ENCODE measurements around the gene FOXN1.
"Not testable (repeated sequence)": the region's sequence is repeated elsewhere in the genome, so short reads cannot be mapped to it uniquely, and the experiment has no call there.

Gene FOXN1, protein sequence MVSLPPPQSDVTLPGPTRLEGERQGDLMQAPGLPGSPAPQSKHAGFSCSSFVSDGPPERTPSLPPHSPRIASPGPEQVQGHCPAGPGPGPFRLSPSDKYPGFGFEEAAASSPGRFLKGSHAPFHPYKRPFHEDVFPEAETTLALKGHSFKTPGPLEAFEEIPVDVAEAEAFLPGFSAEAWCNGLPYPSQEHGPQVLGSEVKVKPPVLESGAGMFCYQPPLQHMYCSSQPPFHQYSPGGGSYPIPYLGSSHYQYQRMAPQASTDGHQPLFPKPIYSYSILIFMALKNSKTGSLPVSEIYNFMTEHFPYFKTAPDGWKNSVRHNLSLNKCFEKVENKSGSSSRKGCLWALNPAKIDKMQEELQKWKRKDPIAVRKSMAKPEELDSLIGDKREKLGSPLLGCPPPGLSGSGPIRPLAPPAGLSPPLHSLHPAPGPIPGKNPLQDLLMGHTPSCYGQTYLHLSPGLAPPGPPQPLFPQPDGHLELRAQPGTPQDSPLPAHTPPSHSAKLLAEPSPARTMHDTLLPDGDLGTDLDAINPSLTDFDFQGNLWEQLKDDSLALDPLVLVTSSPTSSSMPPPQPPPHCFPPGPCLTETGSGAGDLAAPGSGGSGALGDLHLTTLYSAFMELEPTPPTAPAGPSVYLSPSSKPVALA

DNA sequence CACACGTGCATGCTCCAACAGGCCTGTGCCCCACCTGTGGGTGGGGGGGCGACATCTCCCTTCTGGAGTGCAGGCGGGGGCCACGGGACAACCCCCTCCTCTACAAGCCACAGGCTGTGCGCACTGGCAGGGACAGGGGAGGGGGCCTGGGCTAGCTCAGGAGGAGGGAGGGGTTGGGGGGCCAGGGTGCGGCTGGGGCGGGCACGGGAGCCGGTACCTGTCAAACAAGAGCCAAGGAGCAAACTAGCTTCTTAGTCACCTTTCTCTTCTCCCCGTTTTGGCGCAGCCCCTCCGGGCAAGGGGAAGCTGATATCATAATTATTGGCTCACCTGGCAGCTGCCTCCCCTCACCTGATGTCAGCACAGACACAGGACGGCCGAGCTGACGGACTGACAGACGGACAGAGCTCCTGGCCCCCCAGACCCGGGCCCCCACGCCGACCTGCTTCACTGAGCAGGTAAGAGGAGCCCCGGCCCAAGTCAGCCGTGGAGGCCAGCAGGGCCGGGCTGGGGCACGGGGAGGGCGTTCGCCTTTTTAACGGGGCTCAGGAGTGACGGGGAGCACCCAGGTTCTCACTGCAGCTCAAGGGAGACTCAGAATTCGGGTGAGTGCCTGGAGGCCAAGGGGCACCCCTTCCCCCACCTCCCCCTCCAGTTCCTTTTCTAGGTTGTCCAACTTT, at the start of gene FOXN1:
FOXN1 (plus strand) TSS at position 363 of the 680 bp plus-strand sequence. CDS start 17,622 bp downstream, outside the sequence.
- DNase-seq = no peak

DNA sequence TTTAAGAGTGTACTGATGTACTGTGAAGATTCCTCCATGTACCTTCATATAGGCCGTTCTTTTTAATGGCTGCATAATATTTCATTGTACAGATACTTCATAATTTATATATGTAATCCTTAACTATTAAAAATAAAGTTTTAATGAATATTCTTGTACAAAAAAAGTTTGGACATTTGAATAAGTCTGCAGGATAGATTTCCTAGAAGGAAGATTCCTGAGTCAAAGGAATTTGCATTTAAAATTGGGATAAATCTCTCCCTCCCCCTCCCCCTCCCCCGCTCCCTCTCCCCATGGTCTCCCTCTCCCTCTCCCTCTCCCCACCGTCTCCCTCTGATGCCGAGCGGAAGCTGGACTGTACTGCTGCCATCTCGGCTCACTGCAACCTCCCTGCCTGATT, 48.3 kb upstream of the FOXN1 start:
- no peak for DNase-seq

DNA sequence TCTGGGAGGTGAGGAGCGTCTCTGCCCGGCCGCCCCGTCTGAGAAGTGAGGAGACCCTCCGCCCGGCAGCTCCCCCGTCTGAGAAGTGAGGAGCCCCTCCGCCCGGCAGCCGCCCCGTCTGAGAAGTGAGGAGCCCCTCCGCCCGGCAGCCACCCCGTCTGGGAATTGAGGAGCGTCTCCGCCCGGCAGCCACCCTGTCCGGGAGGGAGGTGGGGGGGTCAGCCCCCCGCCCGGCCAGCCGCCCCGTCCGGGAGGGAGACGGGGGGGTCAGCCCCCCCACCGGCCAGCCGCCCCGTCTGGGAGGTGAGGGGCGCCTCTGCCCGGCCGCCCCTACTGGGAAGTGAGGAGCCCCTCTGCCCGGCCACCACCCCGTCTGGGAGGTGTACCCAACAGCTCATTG, 47.3 kb upstream of the FOXN1 start:
- DNase-seq = not testable (repeated sequence)

DNA sequence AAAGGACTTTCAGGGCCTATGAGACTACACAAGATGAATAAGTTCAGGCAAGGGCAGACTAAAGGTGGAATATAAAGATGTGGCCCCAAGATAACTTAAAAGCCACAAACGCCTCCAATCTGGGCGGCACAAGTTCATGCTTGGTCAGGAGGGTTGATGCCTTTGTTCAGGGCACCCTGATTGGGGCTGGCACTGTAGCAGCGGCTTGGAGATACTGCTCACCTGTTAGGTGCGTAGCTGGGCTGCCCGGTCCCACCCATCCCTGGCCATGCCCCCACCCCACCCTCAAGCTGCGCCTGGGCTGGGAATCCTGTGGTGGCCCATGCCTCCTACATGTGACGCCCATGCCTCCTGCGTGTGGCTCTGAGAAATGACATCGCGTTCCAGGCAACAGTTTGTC, 45.2 kb upstream of the FOXN1 start:
- DNase-seq = no peak

DNA sequence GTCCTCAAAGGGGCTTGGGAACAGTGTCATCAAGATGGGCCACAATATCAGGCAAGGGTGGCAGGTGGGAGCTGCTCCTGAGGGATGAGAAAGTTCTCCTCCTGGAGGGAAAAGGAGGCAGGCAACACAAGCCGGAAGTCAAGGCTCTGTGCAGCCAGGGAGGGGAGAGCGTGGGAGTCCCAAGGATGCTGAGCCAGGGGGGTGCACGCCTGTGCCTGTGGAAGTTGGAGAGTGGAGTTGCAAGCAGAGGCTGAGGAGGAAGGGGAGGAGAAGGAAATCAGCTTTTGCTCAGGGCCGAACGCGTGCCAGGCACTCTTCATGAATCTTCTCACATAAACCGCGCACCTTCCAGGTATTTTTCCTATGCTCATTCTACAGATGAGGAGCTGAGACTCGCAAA, 40.1 kb upstream of the FOXN1 start:
- DNase-seq = no peak

DNA sequence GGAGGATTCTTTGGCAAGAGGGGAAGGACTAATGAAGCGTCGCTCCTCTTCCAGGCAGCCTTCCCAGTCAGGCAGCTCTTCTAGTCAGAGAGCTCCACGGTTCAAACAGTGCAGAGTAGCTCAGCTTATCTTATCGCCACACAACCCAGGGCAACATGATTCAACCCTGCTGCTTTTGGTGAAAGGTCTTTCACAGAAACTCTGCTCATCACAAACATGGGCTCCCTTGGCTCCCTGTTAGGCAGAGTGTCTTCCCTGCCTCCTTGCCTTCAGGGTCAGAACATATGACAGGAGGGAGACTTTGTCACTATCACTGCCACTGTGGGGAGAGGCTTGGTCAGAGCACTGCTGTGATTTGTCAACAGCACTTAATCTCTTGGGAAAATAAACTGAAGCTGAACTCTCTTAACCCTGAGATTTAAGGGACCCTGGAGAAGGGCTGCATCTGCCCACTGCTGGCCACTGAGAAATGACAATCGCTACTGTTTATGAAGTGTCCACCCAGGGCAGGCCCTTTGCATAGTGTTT, 39.6 kb upstream of the FOXN1 start:
- DNase-seq = no peak

DNA sequence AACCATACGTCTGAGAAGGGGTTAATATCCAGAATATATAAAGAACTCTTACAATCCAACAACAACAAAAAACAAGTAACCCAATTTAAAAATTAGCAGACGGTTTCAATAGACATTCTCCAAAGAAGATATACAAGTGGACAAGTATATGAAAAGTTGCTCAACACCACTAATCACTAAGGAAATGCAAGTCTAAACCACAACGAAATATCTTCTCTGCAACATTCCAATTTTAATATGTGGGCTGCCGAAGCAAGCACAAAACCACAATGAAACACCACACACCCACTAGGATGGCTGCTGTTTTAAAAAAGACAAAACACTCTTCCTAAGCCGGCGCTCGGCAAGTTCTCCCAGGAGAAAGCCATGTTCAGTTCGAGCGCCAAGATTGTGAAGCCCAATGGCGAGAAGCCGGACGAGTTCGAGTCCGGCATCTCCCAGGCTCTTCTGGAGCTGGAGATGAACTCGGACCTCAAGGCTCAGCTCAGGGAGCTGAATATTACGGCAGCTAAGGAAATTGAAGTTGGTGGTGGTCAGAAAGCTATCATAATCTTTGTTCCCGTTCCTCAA, 38.6 kb upstream of the FOXN1 start:
- no peak for DNase-seq

DNA sequence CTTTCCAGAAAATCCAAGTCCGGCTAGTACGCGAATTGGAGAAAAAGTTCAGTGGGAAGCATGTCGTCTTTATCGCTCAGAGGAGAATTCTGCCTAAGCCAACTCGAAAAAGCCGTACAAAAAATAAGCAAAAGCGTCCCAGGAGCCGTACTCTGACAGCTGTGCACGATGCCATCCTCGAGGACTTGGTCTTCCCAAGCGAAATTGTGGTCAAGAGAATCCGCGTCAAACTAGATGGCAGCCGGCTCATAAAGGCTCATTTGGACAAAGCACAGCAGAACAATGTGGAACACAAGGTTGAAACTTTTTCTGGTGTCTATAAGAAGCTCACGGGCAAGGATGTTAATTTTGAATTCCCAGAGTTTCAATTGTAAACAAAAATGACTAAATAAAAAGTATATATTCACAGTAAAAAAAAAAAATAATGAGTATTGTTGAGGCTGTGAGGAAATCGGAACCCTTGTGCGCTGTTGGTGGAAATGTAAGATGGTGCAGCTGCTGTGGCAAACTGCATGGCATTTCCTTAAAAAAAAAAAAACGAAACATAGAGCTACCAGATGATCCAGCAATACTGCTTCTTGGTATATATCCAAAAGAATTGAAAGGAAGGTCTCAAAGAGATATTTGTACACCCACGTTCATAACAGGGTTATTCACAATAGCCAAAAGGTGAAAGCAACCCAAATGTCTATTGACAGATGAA, 38.0 kb upstream of the FOXN1 start:
- DNase-seq = not testable (repeated sequence)

DNA sequence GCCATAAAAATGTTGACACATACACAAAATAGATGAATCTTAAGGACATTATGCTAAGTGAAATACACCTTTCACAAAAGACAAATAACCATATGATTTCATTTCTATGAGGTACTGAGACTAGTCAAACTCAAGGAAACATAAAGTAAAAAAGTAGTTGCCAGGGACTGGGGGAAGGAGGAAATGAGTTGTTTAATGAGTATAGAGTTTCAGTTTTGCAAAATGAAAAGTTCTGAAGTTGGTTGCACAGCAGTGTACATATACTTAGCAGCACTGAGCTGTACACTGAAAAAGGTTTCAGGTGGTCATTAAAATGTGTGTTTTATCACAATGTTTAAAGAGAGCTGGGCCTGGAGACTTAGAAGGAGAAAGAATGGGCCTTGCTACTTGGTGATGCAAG, 37.4 kb upstream of the FOXN1 start:
- DNase-seq = no peak

DNA sequence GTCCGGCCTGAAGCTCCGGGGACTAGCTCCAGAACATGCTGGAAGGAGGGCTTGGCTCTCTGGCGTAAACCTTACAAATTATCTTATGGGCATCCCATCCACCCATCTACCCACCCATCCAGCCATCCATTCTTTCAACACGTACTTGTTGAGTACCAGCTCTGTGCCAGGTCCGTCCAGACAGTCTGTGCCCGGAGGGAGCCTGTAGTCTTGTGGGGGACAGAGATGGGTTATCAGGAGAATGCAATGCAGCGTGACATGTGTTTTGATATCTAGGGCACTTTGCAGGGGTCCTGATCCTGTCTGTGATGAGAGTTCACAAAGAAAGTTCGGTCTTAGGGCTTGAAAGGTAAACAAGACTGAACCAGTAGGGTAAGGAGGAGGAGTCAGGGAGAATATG, 36.8 kb upstream of the FOXN1 start:
- no peak for DNase-seq

DNA sequence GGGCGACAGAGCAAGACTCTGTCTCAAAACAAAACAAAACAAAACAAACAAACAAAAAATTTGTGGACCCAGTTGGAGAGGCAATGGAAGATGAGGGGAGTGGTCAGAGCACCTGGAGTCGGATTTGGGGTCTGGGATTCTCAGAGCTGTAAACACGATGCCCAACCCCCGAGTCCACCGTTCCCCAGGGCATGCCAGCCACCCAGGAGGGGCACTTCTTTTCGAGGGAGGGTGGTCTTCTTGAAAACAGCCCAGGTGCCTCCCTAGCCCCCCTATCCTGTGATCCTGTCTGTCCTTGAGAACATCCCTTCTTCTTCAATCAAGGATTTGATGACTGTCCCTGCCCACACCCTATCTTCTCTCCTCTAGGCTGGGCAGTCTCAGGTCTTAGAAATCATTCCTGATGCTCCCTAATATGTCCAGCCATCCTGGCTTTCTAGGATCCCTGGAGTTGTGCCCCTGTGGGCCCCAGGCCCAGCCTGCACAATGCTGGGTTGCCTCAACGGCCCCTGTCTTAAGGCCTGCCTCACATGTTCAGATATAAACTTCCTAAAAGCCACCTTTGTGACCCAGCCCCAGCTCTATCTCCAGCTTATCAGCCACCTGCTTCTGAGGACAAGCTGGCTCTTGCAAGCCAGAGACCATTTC, 35.8 kb upstream of the FOXN1 start:
- no peak for DNase-seq

DNA sequence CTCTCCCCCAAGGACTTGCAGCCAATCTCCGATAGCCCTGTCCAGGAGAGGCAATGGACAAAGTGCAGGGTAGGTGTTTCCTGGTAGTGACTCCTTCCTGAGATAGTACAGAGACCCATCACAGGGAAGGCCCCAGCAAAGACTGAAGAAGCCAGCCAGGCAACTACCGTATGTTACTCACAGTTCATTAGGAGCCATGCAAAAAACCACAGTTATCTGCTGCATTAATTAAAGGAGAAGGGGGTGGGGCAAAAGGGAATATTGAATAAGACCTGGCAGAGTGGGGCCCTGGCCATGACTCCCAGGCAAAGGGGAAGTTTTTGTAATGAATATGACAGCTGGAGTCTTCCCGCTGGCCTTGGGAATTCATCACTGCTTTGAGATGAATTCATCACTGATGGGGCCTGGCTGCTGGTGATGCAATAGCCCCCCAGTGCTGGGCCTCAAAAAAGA, 35.2 kb upstream of the FOXN1 start:
- DNase-seq = no peak

DNA sequence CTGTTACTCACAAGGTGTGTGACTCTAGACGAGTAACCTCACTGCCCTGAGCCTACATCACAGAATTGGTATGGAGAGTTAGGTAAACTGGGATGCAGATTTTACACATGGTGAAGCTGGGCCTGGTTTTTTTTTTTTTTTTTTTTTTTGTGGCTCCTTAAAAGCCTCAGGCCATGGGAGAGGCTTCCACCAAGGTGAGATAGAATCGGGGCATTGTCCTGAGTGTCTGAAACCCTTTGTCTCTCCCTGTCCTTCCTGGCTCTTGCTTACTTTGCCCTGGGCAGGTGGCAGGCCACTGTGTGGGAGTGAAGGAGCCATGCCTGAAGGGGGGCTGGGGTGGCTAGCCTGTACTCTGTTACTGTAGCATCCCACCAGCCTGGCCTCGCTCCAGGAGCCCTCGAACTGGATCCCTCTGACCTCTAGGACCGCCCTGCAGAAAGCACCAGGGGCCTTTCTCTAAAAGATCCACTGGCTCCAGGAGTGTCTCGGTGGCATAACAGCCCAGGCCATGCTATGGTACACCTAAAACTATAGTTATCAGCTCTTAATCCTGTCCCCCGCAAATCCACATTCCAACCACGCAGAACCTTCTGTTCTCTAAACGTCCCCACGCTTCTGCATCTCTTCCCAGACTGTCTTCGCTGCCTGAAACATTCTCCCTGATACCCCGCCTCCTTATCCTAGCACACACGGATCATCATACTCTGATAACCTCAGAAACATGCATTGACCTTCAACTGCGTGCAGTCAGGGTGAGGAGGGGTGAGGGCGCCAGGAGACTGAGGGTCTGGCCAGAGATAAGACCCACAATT, 34.4 kb upstream of the FOXN1 start:
- no peak for DNase-seq

DNA sequence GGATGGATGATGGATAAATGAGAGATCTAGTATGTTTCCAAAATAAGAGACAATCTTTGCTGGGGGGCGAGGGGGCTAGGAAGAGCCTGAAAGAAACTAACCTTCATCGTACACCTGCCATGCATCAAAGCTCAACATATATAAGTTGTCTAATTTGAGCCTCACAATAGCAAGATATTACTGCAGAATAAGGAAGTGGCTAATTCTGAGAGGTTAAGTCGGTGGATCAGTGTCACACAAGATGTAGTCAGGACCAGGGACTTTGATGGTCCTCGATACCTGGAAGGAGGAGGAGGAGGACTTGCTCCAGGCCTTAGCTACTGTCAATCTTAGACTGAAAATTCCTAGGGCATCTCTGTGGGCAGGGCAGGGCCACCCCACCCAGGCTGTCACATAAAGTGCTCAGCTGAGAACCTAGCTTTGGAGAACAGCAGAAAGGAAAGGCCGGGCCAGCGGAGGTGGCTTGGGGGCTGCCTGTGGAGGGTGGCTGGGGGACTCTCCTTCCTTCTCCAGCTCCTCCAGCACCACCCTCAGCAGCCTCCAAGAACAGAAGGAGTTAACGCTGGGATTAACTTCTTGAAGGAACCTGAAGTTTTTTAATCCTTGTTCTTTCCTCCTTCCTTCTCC, 33.2 kb upstream of the FOXN1 start:
- no peak for DNase-seq

DNA sequence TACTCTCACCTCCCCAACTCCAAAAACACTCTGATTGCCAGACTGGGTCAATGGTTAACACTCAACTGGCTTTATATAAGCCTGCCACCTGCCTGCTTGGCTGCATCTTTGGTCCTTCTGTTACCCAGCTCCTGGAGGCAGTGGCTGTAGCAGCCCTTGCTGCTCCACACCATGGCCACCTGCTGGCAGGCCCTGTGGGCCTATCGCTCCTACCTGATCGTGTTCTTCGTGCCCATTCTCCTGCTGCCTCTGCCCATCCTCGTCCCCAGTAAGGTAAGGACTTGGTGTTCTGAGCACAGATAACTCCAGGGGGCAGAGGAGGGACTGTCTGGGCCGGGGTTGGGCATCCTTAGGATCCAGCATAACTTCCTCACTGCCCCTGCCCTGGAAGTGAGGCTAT, 32.6 kb upstream of the FOXN1 start, which contains the start of gene SLC13A2:
SLC13A2 (plus strand) TSS at position 103 of the 400 bp plus-strand sequence; CDS start at position 172, 69 bp downstream.
- no peak for DNase-seq

DNA sequence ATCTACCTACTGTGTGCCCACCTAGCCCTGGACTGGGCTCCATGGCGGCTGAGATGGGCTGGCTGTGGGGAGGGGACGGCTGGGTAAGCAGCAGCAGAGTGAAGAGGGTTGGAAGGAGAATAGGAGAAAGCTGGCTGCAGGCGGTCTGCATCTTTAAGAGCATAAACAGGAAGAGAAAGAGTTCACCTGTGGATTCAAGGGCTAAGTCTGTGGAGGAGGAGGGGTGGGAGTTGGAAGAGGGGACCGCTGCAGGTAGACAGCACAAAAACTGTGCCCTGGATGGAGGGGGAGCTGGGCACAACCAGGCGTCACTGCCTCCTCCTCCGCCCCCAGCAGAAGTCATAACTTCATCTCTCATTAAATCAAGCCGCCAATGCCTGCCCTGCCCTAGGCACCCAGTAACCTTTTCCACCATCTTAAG, 32.0 kb upstream of the FOXN1 start:
- no peak for DNase-seq

DNA sequence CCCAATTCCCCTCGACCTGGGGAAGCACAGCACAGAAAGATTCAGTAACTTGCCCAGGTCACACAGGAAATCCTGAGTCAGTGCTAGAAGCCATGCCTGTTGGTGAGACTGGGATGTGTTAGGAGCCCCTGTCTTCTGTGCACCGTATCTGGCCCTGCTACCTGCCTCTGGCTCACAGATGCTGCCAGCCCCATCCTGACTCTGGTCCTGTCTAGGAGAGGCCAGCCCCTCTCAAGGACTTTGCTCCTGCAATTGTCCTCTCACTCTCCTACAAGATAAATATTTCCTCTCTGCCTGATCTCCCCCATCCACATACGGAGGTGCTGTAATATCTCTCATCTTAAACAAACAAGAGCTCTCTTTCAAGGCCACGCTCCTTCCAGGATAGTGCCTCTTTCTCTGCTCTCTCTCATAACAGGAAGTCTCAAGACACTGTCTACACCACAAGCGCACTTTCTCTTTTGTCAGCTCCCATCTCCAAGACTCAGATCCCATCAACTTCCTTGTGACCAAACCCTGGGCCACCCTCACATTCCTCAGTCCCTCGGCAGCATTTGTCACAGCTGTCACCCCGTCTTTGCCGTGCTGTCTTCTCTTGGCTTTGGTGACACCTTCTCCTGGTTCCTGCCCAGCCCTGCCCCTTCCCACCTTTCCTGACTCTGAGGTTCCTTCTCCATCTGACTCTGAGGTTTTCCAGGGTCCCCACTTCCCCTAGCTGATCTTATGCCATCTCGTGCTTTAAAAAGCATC, 30.8 kb upstream of the FOXN1 start:
- no peak for DNase-seq

DNA sequence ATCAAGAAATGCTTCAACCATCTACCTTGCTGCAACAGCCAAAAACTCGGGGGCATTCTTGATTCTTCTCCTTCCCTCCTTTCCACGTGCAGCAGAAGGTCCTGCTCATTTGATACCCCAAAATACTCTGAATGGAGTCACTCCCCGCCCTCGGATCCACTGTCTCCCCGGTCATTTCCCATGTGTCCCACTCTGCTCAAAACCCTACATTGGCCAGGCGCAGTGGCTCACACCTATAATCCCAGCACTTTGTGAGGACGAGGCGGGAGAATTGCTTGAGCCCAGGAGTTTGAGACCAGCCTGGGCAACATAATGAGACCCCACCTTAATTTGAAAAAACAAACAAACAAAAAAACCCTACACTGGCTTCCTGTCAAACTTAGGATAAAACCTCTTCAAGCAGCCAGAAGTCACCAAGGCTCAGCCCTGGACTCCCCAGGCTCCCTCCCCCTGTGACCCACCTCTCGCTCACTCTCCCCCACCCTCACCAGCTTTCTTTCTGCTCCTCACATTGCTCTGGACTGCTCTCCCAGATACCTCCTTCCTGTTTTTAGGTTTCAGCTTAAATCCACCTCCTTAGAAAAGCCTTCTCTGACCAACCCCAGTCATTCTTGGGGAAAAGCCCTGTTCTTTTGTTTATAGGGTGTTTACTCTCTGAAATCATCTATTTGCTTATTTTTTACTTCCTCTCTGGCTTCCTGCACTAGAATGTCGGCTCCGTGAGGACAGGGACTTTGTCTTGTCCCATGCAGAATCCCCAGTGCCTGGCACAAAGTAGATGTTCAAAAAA, 29.9 kb upstream of the FOXN1 start:
- no peak for DNase-seq

DNA sequence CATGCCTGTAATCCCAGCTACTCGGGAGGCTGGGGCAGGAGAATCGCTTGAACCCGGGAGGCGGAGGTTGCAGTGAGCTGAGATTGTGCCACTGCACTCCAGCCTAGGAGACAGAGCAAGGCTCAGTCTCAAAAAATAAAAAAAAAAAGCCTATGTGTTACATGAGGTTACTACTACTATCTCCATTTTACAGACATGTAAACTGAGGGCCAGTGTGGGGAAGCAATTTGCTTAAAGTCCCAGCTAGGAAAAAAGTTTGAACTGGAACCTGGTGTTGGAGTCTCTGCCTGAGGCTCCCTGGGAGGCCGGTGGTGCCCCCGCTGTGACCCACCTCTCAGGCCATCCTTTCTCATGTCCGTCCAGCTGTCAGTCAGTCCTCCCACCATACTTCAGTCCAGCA, 28.2 kb upstream of the FOXN1 start:
- DNase-seq = no peak

Data from bone marrow (tissue), 2 donors.